GM18498 (cell line): Measurements from ENCODE around the gene RNF150.
A peak's percentile ranks its signal among the peaks of the same experiment; 100 is the strongest.

ENCODE experiments used
- ATAC-seq: cut with Tn5 transposase; IDR thresholded peaks from one replicate; pipeline ENCODE4 v1.9.1; 2021; ENCODE audit warnings: mild to moderate bottlenecking, moderate library complexity; ENCODE audit not compliant: unreplicated experiment

Gene RNF150

DNA sequence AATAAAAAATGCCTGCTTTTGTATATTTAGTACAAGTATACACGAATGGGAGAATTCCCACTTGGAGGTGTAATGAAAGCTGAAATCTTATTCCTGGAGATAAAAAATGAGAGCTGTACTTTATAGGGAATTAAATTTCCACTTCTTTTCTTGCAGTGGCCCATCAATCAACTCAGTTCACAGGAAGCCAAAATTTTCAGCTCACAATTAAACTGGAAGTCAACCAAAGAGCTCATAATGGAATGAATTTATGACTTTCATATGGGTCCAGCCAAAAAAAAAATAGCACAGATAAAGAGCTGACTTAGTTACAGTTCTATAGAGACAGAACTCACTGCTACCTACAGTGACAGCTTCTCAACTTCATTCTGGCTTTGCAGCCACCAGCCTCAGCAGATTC lies 261.9 kb downstream of the RNF150 start:
- ATAC-seq = no peak

GRCh38 chr4:140870427-140870826 lies 262.8 kb downstream of the RNF150 start:
- no peak for ATAC-seq

- no peak for ATAC-seq
These were observed 263.8 kb downstream of the RNF150 start for GRCh38 chr4:140869446-140869845.

- ATAC-seq = no peak
These were observed 265.9 kb downstream of the RNF150 start for GRCh38 chr4:140867356-140867755.

GRCh38 chr4:140866492-140867005 lies 266.7 kb downstream of the RNF150 start:
- ATAC-seq = no peak

GRCh38 chr4:140865253-140866217 lies 267.7 kb downstream of the RNF150 start:
- ATAC-seq = no peak

- no peak for ATAC-seq
These were observed 270.1 kb downstream of the RNF150 start for GRCh38 chr4:140863197-140863596.

DNA sequence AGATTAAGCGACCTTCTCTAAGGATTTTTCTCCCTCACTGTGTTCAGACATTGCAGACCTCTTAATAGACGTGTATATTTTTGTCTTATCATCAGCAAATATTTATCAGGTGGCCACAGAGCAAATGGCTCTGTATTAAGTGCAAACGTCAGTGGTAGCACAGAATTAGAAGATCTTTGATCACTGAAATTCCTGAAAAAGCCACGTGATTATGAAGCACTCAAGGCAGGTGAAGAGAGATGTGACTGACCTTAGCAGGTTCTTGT lies 271.2 kb downstream of the RNF150 start:
- no peak for ATAC-seq

DNA sequence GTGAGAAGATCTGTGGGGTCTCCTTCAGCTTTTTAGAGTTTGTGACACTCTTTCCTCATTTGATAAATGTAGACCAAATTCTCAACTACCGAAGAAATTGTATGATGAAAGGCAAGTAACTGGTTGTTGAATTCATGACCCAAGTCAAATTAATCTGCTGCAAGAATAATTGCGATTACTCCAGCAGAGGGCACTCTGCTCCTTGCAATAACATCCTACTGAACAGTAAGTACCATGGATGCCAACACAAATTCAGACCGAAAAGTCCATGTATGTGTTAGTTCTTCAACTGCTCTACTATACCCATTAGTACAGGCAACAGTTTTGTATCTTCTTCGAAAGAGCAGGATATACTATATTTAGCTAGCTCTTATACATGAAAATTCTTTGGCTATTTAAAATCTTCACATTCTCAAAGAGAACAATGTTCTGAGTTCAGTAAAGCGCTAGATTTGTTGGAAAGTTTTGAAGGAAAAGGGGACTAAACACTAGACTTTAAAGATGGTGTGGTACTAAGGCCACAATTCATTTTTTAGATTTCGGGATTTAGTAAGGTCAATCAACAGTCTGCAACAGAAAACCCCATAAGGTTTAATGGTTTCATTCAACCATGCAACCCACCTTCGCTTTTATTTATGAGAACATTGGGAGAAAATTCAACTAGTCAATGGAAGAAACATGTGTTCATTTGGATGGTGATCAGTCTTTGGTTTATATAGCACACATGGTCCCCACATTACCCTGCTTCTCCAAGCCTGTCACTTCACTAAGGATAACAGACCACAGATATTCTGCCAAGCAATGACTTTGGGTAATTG lies 271.7 kb downstream of the RNF150 start:
- peak; percentile 69 for ATAC-seq

DNA sequence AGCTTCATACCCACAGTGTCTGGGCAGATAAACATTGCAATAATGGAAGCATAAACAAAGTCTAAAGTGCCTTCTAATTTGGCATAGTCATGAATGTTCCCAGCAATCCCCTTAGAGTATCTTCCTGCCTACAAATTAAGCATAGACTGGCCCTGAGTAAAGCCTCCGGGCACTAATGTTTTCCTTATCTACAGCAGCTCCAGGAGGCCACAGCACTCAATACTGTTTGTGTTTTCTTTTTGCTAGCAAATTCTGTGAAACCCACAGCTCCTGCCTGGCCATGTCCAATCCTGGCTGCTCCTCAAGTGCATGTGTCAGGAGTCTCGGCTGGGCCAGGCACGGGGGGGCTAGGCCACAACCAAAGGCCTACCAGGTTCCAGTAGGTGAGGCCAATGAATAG lies 274.4 kb downstream of the RNF150 start:
- ATAC-seq = no peak

DNA sequence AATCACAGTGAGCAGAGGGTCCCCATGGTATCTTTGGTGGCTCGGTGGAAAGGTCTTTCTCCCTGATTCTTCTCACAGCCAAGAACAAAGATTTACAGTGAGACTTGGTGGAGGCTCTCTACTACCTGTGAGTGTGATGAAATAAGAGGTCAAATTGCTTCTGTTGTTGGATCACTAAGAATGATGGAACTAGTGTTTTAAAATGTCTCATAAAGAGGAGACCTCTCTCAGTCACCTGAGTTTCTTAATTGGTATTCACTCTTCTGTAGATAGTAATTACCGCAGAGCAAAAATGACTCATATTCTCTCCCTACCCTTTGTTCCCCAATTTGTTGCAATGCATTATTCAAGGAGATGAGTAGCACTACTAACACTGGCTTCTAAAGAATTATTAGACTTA lies 276.2 kb downstream of the RNF150 start:
- ATAC-seq = no peak

DNA sequence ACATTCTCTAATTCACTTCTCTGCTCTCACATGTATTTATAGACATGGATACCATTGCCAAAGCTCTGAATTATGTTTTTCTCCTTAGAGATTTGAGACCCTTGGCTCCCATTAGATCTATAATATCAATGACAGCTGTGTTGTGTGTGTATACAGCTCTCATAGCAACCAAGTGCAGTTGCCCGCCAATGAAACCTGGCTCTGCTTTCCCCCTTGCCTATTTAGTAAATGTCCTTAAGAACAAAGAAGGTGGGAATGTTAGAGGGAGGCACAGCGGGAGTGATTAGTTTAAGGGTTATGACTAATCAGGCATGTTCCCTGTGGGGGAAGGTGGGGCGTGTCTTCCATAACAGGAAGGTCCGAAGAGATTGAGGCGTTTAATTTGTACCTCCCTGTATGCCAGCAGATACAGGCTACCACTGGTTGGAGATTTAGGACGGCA lies 276.6 kb downstream of the RNF150 start:
- ATAC-seq = no peak

DNA sequence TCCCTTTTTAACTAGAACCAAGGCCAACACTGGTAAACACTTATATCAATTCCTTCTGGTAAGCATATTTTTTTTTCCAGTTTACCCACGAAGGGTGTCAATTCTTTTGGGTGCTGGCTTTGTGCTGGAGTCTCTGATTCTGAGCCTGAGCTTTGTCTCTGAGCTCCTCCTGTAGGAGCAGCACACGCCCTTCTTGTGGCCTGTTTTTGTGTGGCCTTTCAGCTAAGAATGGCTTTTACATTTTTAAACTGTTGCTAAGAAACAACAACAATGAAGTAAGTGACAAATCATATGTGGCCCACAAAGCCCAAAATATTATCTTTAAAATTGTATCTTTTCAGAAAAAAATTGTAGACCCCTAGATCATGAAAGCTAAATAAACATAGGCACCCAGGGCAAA lies 279.1 kb downstream of the RNF150 start:
- no peak for ATAC-seq

- no peak for ATAC-seq
These were observed 281.5 kb downstream of the RNF150 start for GRCh38 chr4:140851804-140852203.

- peak; percentile 76 for ATAC-seq
These were observed 282.1 kb downstream of the RNF150 start for GRCh38 chr4:140851032-140851636.

GRCh38 chr4:140849526-140849925 lies 283.7 kb downstream of the RNF150 start:
- ATAC-seq = no peak

DNA sequence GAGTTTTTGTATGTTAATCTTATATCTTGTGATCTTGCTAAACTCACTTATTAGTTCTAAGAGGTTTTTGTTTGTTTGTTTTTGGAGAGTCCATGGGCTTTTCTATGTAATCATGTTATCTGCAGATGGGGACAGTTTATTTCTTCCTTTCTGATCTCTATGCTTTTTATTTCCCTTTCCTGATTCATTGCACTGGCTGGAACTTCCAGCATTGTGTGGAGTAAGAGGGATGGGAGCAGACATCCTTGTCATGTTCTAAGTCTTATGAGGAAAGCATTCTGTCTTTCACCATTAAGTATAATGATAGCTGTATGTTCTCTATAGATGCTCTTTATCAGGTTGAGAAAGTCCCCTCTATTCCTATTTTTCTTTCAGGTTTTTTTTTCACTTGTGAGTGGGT lies 286.5 kb downstream of the RNF150 start:
- ATAC-seq = no peak

- ATAC-seq = no peak
These were observed 289.2 kb downstream of the RNF150 start for GRCh38 chr4:140844061-140844460.

GRCh38 chr4:140841186-140841585 lies 292.1 kb downstream of the RNF150 start:
- ATAC-seq = no peak

DNA sequence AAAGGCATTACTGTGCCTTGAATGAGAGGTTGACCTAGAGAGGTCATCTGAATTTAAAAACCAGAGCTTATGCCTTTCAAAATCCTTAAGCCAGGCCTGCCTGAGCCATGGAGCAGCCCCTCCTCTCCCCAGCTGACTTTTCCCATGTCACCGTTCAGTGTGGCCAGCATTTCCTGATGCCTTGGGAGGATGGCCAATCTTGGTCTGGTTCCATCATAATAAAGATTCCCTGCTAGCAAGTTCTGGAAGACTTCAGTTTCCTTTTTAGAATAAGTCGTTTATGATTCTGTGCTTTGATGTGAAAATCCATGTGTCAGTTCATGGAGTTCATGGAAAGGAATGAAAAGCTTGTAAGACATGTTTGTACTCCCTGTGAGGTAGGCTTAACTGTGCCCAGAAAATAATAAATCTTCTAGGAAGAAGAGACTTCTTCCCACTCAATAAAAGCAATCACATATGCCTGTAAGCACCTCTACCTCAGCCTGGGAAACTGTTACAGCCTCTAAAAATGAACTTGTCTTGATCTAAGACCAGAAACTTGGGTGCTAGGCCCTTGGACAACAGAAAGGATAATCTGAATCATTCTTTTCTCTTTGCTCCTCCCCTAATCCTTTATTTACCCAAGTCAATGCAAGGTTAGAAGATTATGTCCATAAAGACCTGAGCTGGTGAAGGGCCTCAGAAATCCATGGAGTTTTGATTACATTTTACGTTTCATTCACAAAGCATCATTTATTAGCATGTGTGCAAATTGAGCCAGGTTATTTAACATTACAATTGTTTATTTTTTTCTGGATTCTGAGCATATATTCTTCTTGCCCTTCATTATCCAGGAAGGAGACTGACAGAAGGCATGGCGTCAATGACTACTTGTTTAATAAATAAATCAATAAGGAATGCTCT lies 293.1 kb downstream of the RNF150 start:
- no peak for ATAC-seq
